IMR-90 (cell line): ENCODE data around the gene FMN2. TPM values are rescaled to one million over a fixed set of nuclear protein-coding genes. Genes with fewer than 3 reads are reported as not detected.

Experiments
- ATAC-seq: fragments of 200-7000 bp; cut with Tn5 transposase; 2 replicates; pipeline ENCODE4 v1.9.1; 2020; ENCODE audit warnings: low read depth, mild to moderate bottlenecking, moderate library complexity
- BruUV-seq: library from RNA; stranded (reverse); fragments of 400-500 nt; replicated peaks from 2 replicates; lab custom pipeline; 2021; lab: Mats Ljungman, UMichigan
- CTCF ChIA-PET: fragments of 300-600 bp; formaldehyde crosslinking; extraction: SDS; loops from one replicate; lab custom pipeline; 2021; ENCODE audit warnings: antibody characterized with exemption; lab: Yijun Ruan, JAX
- POLR2A ChIA-PET: fragments of 300-600 bp; sonication (Branson Sonifier 250); formaldehyde crosslinking; loops from one replicate; lab custom pipeline; 2022; ENCODE audit warnings: antibody characterized with exemption; ENCODE audit not compliant: unreplicated experiment; lab: Charles Lee
- DNase-seq: peaks from one replicate; pipeline ENCODE4 v3.0.0; 2013
- H2AFZ ChIP-seq: replicated peaks from 2 replicates; pipeline ENCODE3; 2013; ENCODE audit warnings: low read length, mild to moderate bottlenecking; ENCODE audit not compliant: poor library complexity
- H2AK5ac ChIP-seq: 2 replicates; pipeline ENCODE4 v1.6.1; 2013; ENCODE audit warnings: low read depth, low read length, inconsistent platforms
- H2AK9ac ChIP-seq: replicated peaks from 2 replicates; pipeline ENCODE3; 2013; ENCODE audit warnings: mild to moderate bottlenecking, low read depth, low read length, moderate library complexity; ENCODE audit not compliant: poor library complexity
- H2BK120ac ChIP-seq: 2 replicates; pipeline ENCODE4 v1.6.1; 2013; ENCODE audit warnings: low read depth, low read length, inconsistent platforms
- H2BK15ac ChIP-seq: 3 replicates; pipeline ENCODE4 v1.6.1; 2013; ENCODE audit warnings: low read depth, low read length, inconsistent platforms
- H2BK20ac ChIP-seq: 2 replicates; pipeline ENCODE4 v1.6.1; 2013; ENCODE audit warnings: low read depth, mild to moderate bottlenecking, inconsistent platforms, low read length, moderate library complexity
- H2BK5ac ChIP-seq: 2 replicates; pipeline ENCODE4 v1.6.1; 2013; ENCODE audit warnings: mild to moderate bottlenecking, low read depth, low read length, inconsistent platforms; ENCODE audit not compliant: poor library complexity, severe bottlenecking
- H3K14ac ChIP-seq: replicated peaks from 2 replicates; pipeline ENCODE4 v1.6.1; 2013; ENCODE audit warnings: low read depth, low read length, inconsistent platforms
- H3K18ac ChIP-seq: 2 replicates; pipeline ENCODE4 v1.6.1; 2013; ENCODE audit warnings: low read depth, low read length, control low read depth
- H3K23ac ChIP-seq: 2 replicates; pipeline ENCODE4 v1.6.1; 2013; ENCODE audit warnings: low read depth, low read length, inconsistent platforms
- H3K27ac ChIP-seq: 2 replicates; pipeline ENCODE4 v1.5.1; 2013; ENCODE audit warnings: mild to moderate bottlenecking, control low read depth, low read length; ENCODE audit not compliant: insufficient read depth
- H3K27me3 ChIP-seq: 2 replicates; pipeline ENCODE4 v1.6.1; 2013; ENCODE audit warnings: low read length; ENCODE audit not compliant: control insufficient read depth, insufficient read depth
- H3K36me3 ChIP-seq: 2 replicates; pipeline ENCODE4 v1.6.1; 2013; ENCODE audit warnings: low read length, mixed read lengths; ENCODE audit not compliant: control insufficient read depth, insufficient read depth
- H3K4ac ChIP-seq: 2 replicates; pipeline ENCODE4 v1.6.1; 2013; ENCODE audit warnings: low read depth, low read length, inconsistent platforms
- H3K4me1 ChIP-seq: 2 replicates; pipeline ENCODE4 v1.6.1; 2013; ENCODE audit warnings: low read length, mixed read lengths; ENCODE audit not compliant: control insufficient read depth, insufficient read depth
- H3K4me2 ChIP-seq: 2 replicates; pipeline ENCODE4 v1.6.1; 2013; ENCODE audit warnings: low read depth, mild to moderate bottlenecking, control low read depth, low read length, moderate library complexity
- H3K4me3 ChIP-seq: 2 replicates; pipeline ENCODE4 v1.5.1; 2013; ENCODE audit warnings: low read depth, mild to moderate bottlenecking, control low read depth, low read length, moderate library complexity; ENCODE audit not compliant: insufficient read depth
- H3K56ac ChIP-seq: 2 replicates; pipeline ENCODE4 v1.6.1; 2013; ENCODE audit warnings: low read length, inconsistent platforms; ENCODE audit not compliant: insufficient read depth; ENCODE audit errors: extremely low read depth
- H3K79me1 ChIP-seq, 2 experiments: 2 replicates each; pipeline ENCODE4 v1.6.1; 2013; ENCODE audit warnings: low read length in 2 of 2, inconsistent platforms in 1 of 2, low read depth in 1 of 2
- H3K9ac ChIP-seq: 2 replicates; pipeline ENCODE4 v1.6.1; 2013; ENCODE audit warnings: low read depth, low read length, control low read depth
- H3K9me1 ChIP-seq: 2 replicates; pipeline ENCODE4 v1.6.1; 2013; ENCODE audit warnings: low read length, inconsistent platforms; ENCODE audit not compliant: insufficient read depth
- H3K9me3 ChIP-seq: 2 replicates; pipeline ENCODE4 v1.6.1; 2013; ENCODE audit warnings: low read length; ENCODE audit not compliant: control insufficient read depth, insufficient read depth
- H4K20me1 ChIP-seq: 2 replicates; pipeline ENCODE4 v1.6.1; 2013; ENCODE audit warnings: low read length, inconsistent platforms; ENCODE audit not compliant: insufficient read depth
- H4K5ac ChIP-seq: 2 replicates; pipeline ENCODE4 v1.6.1; 2013; ENCODE audit warnings: mild to moderate bottlenecking, low read depth, low read length, control low read depth
- H4K8ac ChIP-seq, 2 experiments: 2 replicates each; pipeline ENCODE4 v1.6.1; 2013; ENCODE audit warnings: low read depth in 2 of 2, low read length in 2 of 2, control low read depth in 1 of 2, inconsistent platforms in 1 of 2
- H4K91ac ChIP-seq: 2 replicates; pipeline ENCODE4 v1.6.1; 2013; ENCODE audit warnings: low read depth, low read length, inconsistent platforms; ENCODE audit not compliant: insufficient read depth
- CEBPB ChIP-seq: IDR thresholded peaks from 2 replicates; pipeline ENCODE4 v1.6.1; 2012; ENCODE audit warnings: low read depth, low read length, improper control_type of control experiment
- CHD1 ChIP-seq: IDR thresholded peaks from 2 replicates; pipeline ENCODE4 v1.6.1; 2012; ENCODE audit warnings: low read depth, low read length, improper control_type of control experiment
- CTCF ChIP-seq: conservative IDR thresholded peaks from 2 replicates; pipeline ENCODE4 v1.5.1; 2012; ENCODE audit warnings: mild to moderate bottlenecking, low read depth, low read length, improper control_type of control experiment
- ELK1 ChIP-seq: fragments of 150-350 bp; IDR thresholded peaks from 2 replicates; pipeline ENCODE4 v1.6.1; 2016; ENCODE audit warnings: low read depth, mild to moderate bottlenecking, low read length, moderate library complexity, borderline replicate concordance
- FOS ChIP-seq: fragments of 150-350 bp; IDR thresholded peaks from 2 replicates; pipeline ENCODE4 v1.6.1; 2016; ENCODE audit warnings: low read depth, low read length
- MAFK ChIP-seq: IDR thresholded peaks from 2 replicates; pipeline ENCODE4 v1.6.1; 2012; ENCODE audit warnings: low read depth, low read length, improper control_type of control experiment
- MAZ ChIP-seq: IDR thresholded peaks from 2 replicates; pipeline ENCODE4 v1.6.1; 2012; ENCODE audit warnings: low read depth, mild to moderate bottlenecking, low read length, improper control_type of control experiment, moderate library complexity, borderline replicate concordance
- MXI1 ChIP-seq: IDR thresholded peaks from 2 replicates; pipeline ENCODE4 v1.6.1; 2012; ENCODE audit warnings: low read depth, mild to moderate bottlenecking, low read length, moderate library complexity, borderline replicate concordance
- NFE2L2 ChIP-seq: fragments of 150-350 bp; IDR thresholded peaks from 2 replicates; pipeline ENCODE4 v1.6.1; 2016; ENCODE audit warnings: low read depth, mild to moderate bottlenecking, low read length
- POLR2A ChIP-seq: IDR thresholded peaks from 2 replicates; pipeline ENCODE4 v1.6.1; 2012; ENCODE audit warnings: mild to moderate bottlenecking, low read depth, low read length
- RAD21 ChIP-seq: IDR thresholded peaks from 2 replicates; pipeline ENCODE4 v1.6.1; 2012; ENCODE audit warnings: low read length, improper control_type of control experiment
- RCOR1 ChIP-seq: IDR thresholded peaks from 2 replicates; pipeline ENCODE4 v1.6.1; 2012; ENCODE audit warnings: mild to moderate bottlenecking, low read length, improper control_type of control experiment; ENCODE audit not compliant: insufficient replicate concordance
- RFX5 ChIP-seq: IDR thresholded peaks from 2 replicates; pipeline ENCODE4 v1.8.0; 2012; ENCODE audit warnings: low read depth, mild to moderate bottlenecking, low read length, moderate library complexity
- USF2 ChIP-seq: fragments of 150-350 bp; IDR thresholded peaks from 2 replicates; pipeline ENCODE4 v1.6.1; 2017; ENCODE audit warnings: mild to moderate bottlenecking, antibody characterized with exemption, low read length, low read depth
- WGBS, 2 experiments: methylation state at CpG; one replicate each; pipeline versions ENCODE4 v1.1.5 to v1.1.7; 2013; ENCODE audit warnings: missing lambda C conversion rate in 2 of 2; ENCODE audit not compliant: insufficient read length in 1 of 2; ENCODE audit errors: extremely low coverage in 2 of 2; 5-methylcytosine and 5-hydroxymethylcytosine counted together
- dilution Hi-C: fragments of 300-500 bp; cut with HindIII; formaldehyde crosslinking; loops from one replicate; pipeline ENCODE4 v1.14.3; 2018; ENCODE audit warnings: low sequenced_read_pairs; ENCODE audit not compliant: unreplicated experiment
- in situ Hi-C: fragments of 300-500 bp; cut with MboI; formaldehyde crosslinking; loops from 3 replicates; pipeline ENCODE4 v1.14.3; 2019; ENCODE audit warnings: low sequenced_read_pairs, inconsistent platforms, mixed read lengths
- intact Hi-C: fragments of 100-400 bp; cut with micrococcal nuclease; formaldehyde crosslinking; loops from 2 replicates; pipeline ENCODE4 v1.10.0; 2022
- polyA plus RNA-seq, 3 experiments: library from polyadenylated mRNA; depleted of rRNA; stranded (reverse); fragments of >200 nt; gene quantifications; 2 replicates each; pipeline ENCODE4 v1.2.3, GENCODE V29; 2012; ENCODE audit warnings: low replicate concordance in 1 of 3
- total RNA-seq: library from RNA; depleted of rRNA; stranded (reverse); fragments of >200 nt; gene quantifications from 2 replicates; pipeline ENCODE4 v1.2.3, GENCODE V29; 2012

FMN2 gene
- total and polyA plus RNA-seq, 2 of the 4 experiments (the other 2 are of a cell fraction) = 29.0 to 35.8 TPM

GRCh38 chr1:240366636-240367035, 275.0 kb downstream of the FMN2 start:
- H3K36me3 ChIP-seq = no peaks in the 10 kb centered on the region
- BruUV-seq = no TSS peak

More at GRCh38 chr1:240366636-240367035, 275.0 kb downstream of the FMN2 start:
- no CpG with 5 or more reads among the region's 9 CpGs for WGBS, 2 experiments
- no peak for ATAC-seq
- Histone ChIP-seq H3K9me1 (no peaks in the 10 kb centered on the region), H3K9me3 (no peaks in the 10 kb centered on the region), H3K18ac (no peak overlapping the region), H3K79me1 (peaks cover 7 to 19% of the 10 kb centered on the region in 2 experiments; a peak in 3 of 4 replicates), H3K56ac (no peak overlapping the region), H3K4me1 (no peaks in the 10 kb centered on the region), H4K5ac (no peak overlapping the region), H2AFZ (no peak overlapping the region), H2BK5ac (no peak overlapping the region), H3K23ac (no peak overlapping the region), H3K14ac (no peak overlapping the region), H4K91ac (no peak overlapping the region), H4K20me1 (no peaks in the 10 kb centered on the region), H3K9ac (no peak overlapping the region), H2BK120ac (no peak overlapping the region), H2AK9ac (no peak overlapping the region), H3K4me2 (no peak overlapping the region), H3K27me3 (no peaks in the 10 kb centered on the region), H2BK15ac (no peak overlapping the region), H3K4ac (no peak overlapping the region), H3K4me3 (no peak overlapping the region), H2AK5ac (no peak overlapping the region), H2BK20ac (no peak overlapping the region), H4K8ac (no peak overlapping the region; a peak in 1 of 4 replicates), H3K27ac (no peak overlapping the region)
- dilution Hi-C loops (no loop called here), intact Hi-C loops (no loop called here), in situ Hi-C loops (no loop called here)
- no peak for DNase-seq
- TF ChIP-seq CTCF (no peak), ELK1 (no peak), RFX5 (no peak), POLR2A (no peak), CEBPB (no peak), FOS (no peak), USF2 (no peak), RCOR1 (no peak), RAD21 (no peak), CHD1 (no peak), MAZ (no peak), MAFK (no peak), NFE2L2 (no peak), MXI1 (no peak)
- CTCF ChIA-PET = no interaction called here
- POLR2A ChIA-PET = no interaction called here
